DOHH2 (cell line): ENCODE data around the gene FAAH.

Experiments
- EZH2phosphoT487 ChIP-seq: fragments of 200-600 bp; sonication (generic); IDR thresholded peaks from 2 replicates; pipeline ENCODE4 v1.6.1; 2017; ENCODE audit warnings: borderline replicate concordance, mild to moderate bottlenecking, antibody characterized with exemption, low read length, moderate library complexity, mixed read lengths
- TF ChIP-seq, protein P1 (sequence below): fragments of 200-600 bp; sonication (generic); IDR thresholded peaks from one replicate; pipeline ENCODE4 v1.5.1; 2014; ENCODE audit warnings: antibody characterized with exemption, mild to moderate bottlenecking, low read depth, low read length; ENCODE audit not compliant: poor library complexity, severe bottlenecking

DNA sequence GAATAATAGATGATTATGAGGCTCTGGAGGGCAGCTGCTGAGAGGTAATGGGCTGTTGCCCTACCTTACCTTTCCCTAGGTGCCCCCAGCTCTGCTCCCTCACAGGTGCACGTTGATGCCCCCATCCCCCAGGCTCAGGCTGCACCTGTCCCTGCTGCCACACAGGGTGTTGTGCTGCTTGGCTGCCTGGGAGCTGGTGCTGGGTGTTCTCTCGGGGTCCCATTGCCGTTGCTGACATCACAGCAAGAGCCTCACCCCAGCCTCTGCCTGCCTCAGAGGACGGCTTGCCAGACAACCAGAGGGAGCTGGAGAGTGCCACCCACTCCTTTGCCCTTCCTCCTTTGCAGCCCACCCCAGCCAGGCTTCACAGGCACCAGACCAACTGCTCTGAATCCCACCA, 64.1 kb downstream of the FAAH start:
- TF ChIP-seq, protein P1, sequence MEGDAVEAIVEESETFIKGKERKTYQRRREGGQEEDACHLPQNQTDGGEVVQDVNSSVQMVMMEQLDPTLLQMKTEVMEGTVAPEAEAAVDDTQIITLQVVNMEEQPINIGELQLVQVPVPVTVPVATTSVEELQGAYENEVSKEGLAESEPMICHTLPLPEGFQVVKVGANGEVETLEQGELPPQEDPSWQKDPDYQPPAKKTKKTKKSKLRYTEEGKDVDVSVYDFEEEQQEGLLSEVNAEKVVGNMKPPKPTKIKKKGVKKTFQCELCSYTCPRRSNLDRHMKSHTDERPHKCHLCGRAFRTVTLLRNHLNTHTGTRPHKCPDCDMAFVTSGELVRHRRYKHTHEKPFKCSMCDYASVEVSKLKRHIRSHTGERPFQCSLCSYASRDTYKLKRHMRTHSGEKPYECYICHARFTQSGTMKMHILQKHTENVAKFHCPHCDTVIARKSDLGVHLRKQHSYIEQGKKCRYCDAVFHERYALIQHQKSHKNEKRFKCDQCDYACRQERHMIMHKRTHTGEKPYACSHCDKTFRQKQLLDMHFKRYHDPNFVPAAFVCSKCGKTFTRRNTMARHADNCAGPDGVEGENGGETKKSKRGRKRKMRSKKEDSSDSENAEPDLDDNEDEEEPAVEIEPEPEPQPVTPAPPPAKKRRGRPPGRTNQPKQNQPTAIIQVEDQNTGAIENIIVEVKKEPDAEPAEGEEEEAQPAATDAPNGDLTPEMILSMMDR = no peak
- no peak for TF ChIP-seq EZH2phosphoT487
